ENCODE measurements around the gene PPP1R16B. TPM values are rescaled to one million over a fixed set of nuclear protein-coding genes. Genes with fewer than 3 reads are reported as not detected.

The PPP1R16B gene
- total RNA-seq, 6 donors from 2014 or later: 7.4 to 16.8 (median 8.8) TPM

DNA sequence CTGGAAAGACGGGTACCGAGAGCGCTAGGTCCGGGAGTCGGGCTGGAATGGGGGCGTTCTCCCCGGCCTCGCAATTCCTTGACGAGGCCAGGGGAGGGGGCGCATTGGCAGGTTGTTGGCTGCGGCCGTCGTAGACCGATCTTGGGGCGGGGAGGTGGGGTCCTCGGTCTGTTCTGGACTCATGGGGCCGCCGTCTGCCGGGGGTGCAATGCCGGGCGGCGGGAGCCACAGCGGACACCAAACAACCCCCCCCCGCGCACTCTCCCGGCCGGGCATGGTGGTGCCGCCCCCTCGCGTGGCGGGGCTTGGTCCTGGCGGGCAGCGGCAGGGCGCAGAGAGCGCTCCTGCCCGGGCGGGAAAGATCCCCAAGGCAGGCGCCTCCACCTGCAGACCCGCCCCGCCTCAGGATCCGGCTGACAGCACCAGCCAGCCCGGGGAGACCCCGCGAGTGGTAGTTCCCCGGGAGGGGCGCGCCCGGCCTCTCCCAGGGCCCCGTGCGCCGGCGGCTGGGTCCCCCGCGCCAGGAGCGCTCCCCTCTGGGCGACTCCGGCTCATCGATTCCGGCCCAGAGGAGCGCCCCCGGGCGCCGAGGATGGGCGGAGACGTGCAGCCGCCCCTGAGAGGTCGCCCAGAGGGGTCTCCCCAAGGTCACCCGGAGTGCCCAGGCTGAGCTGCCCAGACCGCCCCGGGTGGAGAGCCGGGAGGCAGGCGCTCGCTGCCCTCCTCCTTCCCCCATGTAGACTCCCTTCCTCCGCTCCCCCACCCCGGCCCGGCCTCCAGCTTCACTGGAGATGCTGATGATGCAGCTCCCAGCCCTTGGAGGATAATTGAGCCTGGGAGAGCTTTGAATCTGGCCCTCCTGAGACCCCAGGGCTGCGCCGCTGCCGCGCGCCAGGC, 709 bp downstream of the PPP1R16B start:
- TF ChIP-seq, protein P1, sequence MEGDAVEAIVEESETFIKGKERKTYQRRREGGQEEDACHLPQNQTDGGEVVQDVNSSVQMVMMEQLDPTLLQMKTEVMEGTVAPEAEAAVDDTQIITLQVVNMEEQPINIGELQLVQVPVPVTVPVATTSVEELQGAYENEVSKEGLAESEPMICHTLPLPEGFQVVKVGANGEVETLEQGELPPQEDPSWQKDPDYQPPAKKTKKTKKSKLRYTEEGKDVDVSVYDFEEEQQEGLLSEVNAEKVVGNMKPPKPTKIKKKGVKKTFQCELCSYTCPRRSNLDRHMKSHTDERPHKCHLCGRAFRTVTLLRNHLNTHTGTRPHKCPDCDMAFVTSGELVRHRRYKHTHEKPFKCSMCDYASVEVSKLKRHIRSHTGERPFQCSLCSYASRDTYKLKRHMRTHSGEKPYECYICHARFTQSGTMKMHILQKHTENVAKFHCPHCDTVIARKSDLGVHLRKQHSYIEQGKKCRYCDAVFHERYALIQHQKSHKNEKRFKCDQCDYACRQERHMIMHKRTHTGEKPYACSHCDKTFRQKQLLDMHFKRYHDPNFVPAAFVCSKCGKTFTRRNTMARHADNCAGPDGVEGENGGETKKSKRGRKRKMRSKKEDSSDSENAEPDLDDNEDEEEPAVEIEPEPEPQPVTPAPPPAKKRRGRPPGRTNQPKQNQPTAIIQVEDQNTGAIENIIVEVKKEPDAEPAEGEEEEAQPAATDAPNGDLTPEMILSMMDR (IDR thresholded peaks at IDR 0.05): peak in 2 of 6 experiments; percentile 12 to 14
- no peak for TF ChIP-seq POLR2AphosphoS5 (IDR thresholded peaks at IDR 0.05)
- Histone ChIP-seq H3K27me3 (peaks cover 0 to 20% (median 14%) of the 10 kb centered on the region in 4 donors), H3K4me3 (peak overlapping the region; percentile 59 to 71 (median 62)), H3K9me3 (no peaks in the 10 kb centered on the region), H3K4me1 (peaks cover 32 to 48% (median 35%) of the 10 kb centered on the region in 4 donors), H3K36me3 (no peaks in the 10 kb centered on the region), H3K27ac (peak overlapping the region; percentile 81 to 90 (median 84))
- ATAC-seq (ENCODE audit: low FRiP score in 2 of 2) (peak in 1 of 2 donors; percentile 38), DNase-seq (peak in 1 of 2 donors; percentile 87)
- 1% methylated on average over 21 of the region's 81 CpGs; no CpG with 5 or more reads in 1 of the 2 donors for WGBS, 2 donors

DNA sequence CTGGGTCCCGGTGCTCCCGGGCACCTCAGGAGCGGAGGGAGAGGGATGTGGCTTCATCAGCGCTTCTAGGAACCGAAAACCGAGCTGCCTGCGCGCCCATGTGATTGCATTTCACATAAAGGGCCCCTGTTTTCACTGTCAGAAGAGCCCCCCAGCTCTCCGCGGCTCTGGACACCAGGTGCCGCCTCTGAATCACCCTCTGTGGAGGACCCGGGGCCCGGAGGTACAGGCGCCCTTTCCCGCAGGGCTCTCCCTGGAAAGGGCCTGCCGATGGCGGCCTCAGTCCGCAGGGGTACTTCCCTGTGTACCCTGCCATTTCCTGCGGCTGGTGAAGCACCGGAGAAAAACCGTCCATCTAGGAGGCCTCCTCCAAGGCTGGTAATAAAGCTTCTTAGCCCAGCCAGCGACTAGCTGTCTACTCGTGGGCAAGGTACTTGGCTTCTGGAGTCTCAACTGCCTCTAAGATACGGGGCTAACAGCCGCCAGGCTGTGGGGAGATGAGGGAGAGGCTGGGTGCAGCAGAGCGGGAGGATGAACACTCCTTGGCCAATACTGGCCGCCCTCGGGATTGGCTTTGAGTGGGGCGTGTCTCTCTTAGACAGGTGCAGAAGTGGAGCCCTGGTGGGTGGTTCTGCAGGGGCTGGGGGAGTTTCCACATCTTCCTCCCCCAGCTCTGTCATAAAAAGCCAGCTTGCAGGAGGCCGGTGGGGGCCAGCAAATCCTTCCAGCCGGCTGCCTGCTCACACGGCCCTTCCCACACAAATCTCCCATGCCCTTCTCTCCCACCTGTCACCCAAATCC, 1.6 kb downstream of the PPP1R16B start:
- DNase-seq (peak in 1 of 2 donors; percentile 13), ATAC-seq (ENCODE audit: low FRiP score in 2 of 2) (no peak)
- H3K36me3 ChIP-seq: no peaks in the 10 kb centered on the region

DNA sequence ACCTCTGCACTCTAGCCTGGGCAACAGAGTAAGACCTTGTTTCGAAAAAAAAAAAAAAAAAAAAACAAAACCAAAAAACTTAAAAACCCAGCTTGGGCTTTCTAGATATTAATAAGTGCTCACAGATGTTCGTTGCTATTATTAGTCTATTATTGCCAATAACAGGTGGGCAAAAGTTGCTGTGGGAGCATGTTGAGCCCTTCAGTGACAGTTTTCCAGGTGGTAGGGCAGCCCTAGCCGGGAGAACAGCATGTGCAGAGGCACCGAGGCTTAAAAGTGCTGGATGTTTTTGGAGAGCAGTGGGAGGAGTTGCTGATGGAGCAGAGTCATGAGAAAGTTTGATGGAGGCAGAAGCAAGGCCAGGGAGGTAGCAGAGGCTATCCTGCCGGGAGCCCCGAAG, 4.4 kb downstream of the PPP1R16B start:
- H3K9me3 ChIP-seq: no peaks in the 10 kb centered on the region
- no peak overlapping the region for H3K4me3 ChIP-seq
- ATAC-seq (ENCODE audit: low FRiP score in 2 of 2) (no peak), DNase-seq (no peak)
- H3K27ac ChIP-seq: no peak overlapping the region
- no peak for TF ChIP-seq POLR2A (IDR thresholded peaks at IDR 0.05)
- TF ChIP-seq POLR2AphosphoS5 (IDR thresholded peaks at IDR 0.05): no peak
- TF ChIP-seq EP300 (IDR thresholded peaks at IDR 0.05): no peak
- TF ChIP-seq, protein P1 (IDR thresholded peaks at IDR 0.05): no peak
- H3K36me3 ChIP-seq: no peaks in the 10 kb centered on the region
- WGBS, 2 donors: 67 to 71% methylated on average over 6 of the region's 6 CpGs
- H3K4me1 ChIP-seq: peaks cover 30 to 62% (median 36%) of the 10 kb centered on the region in 4 donors
- H3K27me3 ChIP-seq: peaks cover 0 to 20% (median 14%) of the 10 kb centered on the region in 4 donors

More for the DNA sequence above, 1.6 kb downstream of the PPP1R16B start:
- TF ChIP-seq POLR2A (IDR thresholded peaks at IDR 0.05) (no peak), POLR2AphosphoS5 (IDR thresholded peaks at IDR 0.05) (no peak), EP300 (IDR thresholded peaks at IDR 0.05) (no peak)
- TF ChIP-seq, protein P1 (IDR thresholded peaks at IDR 0.05): no peak
- WGBS, 2 donors: 14 to 15% methylated on average over 12 to 26 of the region's 32 CpGs
- Histone ChIP-seq H3K4me3 (peak overlapping the region; percentile 59 to 71 (median 62)), H3K27me3 (peaks cover 0 to 20% (median 14%) of the 10 kb centered on the region in 4 donors), H3K27ac (peak overlapping the region; percentile 81 to 90 (median 84)), H3K4me1 (peaks cover 32 to 56% (median 36%) of the 10 kb centered on the region in 4 donors), H3K9me3 (no peaks in the 10 kb centered on the region)

DNA sequence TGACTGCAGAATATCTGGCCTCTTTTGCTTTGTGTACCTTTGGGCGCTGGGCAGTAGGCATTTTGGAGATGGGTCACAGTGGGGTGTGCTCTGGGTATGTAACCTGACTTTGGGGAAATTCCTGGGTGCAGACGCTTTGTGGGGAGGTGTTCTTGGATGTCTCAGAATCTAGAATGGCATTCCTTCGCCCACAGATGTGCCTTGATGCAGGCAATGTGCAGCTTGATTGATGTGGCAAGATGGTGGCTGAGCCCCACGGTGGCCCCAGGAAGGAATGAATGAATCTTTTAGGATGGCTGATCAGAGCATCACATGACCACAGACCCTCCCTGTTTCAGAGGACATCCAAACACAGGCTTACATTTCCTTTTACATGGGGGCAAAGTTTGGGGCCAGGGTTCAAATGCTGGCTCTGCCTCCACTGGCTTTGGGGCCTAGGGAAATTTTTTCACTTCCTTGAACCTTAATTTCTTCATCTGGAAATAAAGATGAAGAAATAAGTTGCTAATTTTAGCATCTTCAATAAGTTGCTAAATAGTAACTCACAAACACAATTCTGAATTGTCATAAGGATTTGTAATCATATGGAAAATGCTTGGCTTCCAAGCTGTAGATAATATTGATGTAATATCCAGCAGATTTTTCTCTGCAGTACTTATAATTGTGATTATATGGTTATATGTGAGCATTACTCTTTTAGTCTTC, 5.6 kb downstream of the PPP1R16B start:
- no peak overlapping the region for H3K4me3 ChIP-seq
- DNase-seq (no peak), ATAC-seq (ENCODE audit: low FRiP score in 2 of 2) (no peak)
- peak overlapping the region in 1 of 4 donors; percentile 61 for H3K27ac ChIP-seq
- no peaks in the 10 kb centered on the region for H3K9me3 ChIP-seq
- H3K36me3 ChIP-seq: no peaks in the 10 kb centered on the region
- peaks cover 0 to 10% (median 8%) of the 10 kb centered on the region in 4 donors for H3K27me3 ChIP-seq
- TF ChIP-seq EP300 (IDR thresholded peaks at IDR 0.05) (no peak), POLR2AphosphoS5 (IDR thresholded peaks at IDR 0.05) (no peak), POLR2A (IDR thresholded peaks at IDR 0.05) (no peak)
- TF ChIP-seq, protein P1 (IDR thresholded peaks at IDR 0.05): no peak
- peaks cover 19 to 51% (median 28%) of the 10 kb centered on the region in 4 donors for H3K4me1 ChIP-seq
- WGBS, 2 donors: 82 to 95% methylated on average over 4 of the region's 4 CpGs

Measured in upper lobe of left lung (tissue), 6 donors.